ENCODE data around the gene BCL2. TPM values are rescaled to one million over a fixed set of nuclear protein-coding genes. Genes with fewer than 3 reads are reported as not detected.

BCL2 gene
- polyA plus RNA-seq, 1 of the 3 experiments (the other 2 are of a cell fraction), result 1.5 TPM

DNA sequence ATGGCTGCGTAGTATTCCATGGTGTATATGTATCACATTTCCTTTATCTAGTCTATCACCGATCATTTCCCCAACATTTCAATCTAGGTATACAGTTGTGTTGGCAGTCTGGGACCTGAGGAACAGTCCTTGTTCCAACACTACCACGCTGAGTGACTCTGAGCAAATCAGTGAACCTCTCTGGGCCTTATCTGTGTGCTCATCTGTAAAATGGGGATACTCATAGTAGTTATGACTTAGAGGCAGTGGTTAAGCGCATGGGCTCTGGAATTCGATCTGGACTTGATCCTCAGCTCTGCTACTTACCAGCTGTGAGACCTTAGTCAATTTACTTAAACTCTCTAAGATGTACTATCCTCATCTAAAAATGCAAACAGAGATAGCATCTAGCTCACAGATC, 85.1 kb downstream of the BCL2 start:
- H3K4me1 ChIP-seq (ENCODE audit: control insufficient read depth in 1 of 2, insufficient read depth in 2 of 2, low read depth in 1 of 2, low read length in 1 of 2), result peaks cover 0 to 6% of the 10 kb centered on the region in 2 experiments; a peak in 2 of 4 replicates
- WGBS (ENCODE audit: low lambda C conversion rate), result 94% methylated on average over 5 of the region's 5 CpGs
- no peaks in the 10 kb centered on the region for H3K79me2 ChIP-seq (ENCODE audit: insufficient read depth)
- H3K4me2 ChIP-seq, result no peak overlapping the region
- H3K9me2 ChIP-seq, result no peaks in the 10 kb centered on the region
- ChIA-PET POLR2A (no interaction called here), CTCF (no interaction called here)
- no peak overlapping the region for H3K9ac ChIP-seq
- no peak for TF ChIP-seq TCF12 (IDR thresholded peaks at IDR 0.05)
- TF ChIP-seq FOXM1 (IDR thresholded peaks at IDR 0.05; ENCODE audit: low read depth), result no peak
- H4K20me1 ChIP-seq (ENCODE audit: insufficient read depth), result no peaks in the 10 kb centered on the region
- no peak for DNase-seq
- no peaks in the 10 kb centered on the region for H3K36me3 ChIP-seq (replicated peaks in 1 of 2; ENCODE audit: control insufficient read depth in 1 of 2, insufficient read depth in 2 of 2, low read length in 1 of 2)
- no peaks in the 10 kb centered on the region for H3K27me3 ChIP-seq (ENCODE audit: insufficient read depth)
- no peak overlapping the region for H2AFZ ChIP-seq (ENCODE audit: low read depth)
- no peak overlapping the region for H3K4me3 ChIP-seq (ENCODE audit: low read depth in 2 of 2, low read length in 1 of 2)
- no peaks in the 10 kb centered on the region for H3K9me3 ChIP-seq
- H3K27ac ChIP-seq (ENCODE audit: low read depth in 2 of 2, low read length in 1 of 2), result no peak overlapping the region
- H3F3A ChIP-seq (replicated peaks; ENCODE audit: insufficient read depth), result peaks cover 4% of the 10 kb centered on the region

DNA sequence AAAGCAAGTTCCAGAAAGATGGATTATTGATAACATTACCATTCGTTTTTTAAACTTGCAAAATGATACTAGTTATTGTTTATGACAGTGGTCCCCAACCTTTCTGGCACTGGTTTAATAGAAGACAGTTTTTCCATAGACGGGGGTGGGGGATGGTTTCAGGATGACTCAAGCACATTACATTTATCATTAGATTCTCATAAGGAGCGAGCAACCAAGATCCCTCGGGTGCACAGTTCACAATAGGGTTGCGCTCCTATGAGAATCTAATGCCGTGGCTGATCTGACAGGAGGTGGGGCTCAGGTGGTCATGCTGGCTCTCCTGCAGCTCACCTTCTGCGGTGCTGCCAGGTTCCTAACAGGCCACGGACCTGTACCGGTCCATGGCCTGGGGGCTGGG, 86.2 kb downstream of the BCL2 start:
- POLR2A ChIA-PET, result no interaction called here

More for the DNA sequence above, 86.2 kb downstream of the BCL2 start:
- Histone ChIP-seq H3K27me3 (ENCODE audit: insufficient read depth) (no peaks in the 10 kb centered on the region), H4K20me1 (ENCODE audit: insufficient read depth) (no peaks in the 10 kb centered on the region), H3K9me3 (no peaks in the 10 kb centered on the region), H3K4me1 (ENCODE audit: control insufficient read depth in 1 of 2, insufficient read depth in 2 of 2, low read depth in 1 of 2, low read length in 1 of 2) (peaks cover 0 to 4% of the 10 kb centered on the region in 2 experiments; a peak in 2 of 4 replicates), H3K4me2 (no peak overlapping the region), H3F3A (replicated peaks; ENCODE audit: insufficient read depth) (peaks cover 4% of the 10 kb centered on the region), H3K9me2 (no peaks in the 10 kb centered on the region), H3K4me3 (ENCODE audit: low read depth in 2 of 2, low read length in 1 of 2) (no peak overlapping the region), H3K79me2 (ENCODE audit: insufficient read depth) (no peaks in the 10 kb centered on the region), H3K27ac (ENCODE audit: low read depth in 2 of 2, low read length in 1 of 2) (no peak overlapping the region), H3K36me3 (replicated peaks in 1 of 2; ENCODE audit: control insufficient read depth in 1 of 2, insufficient read depth in 2 of 2, low read length in 1 of 2) (no peaks in the 10 kb centered on the region), H2AFZ (ENCODE audit: low read depth) (no peak overlapping the region), H3K9ac (no peak overlapping the region)
- CTCF ChIA-PET, result no interaction called here
- TF ChIP-seq YY1 (IDR thresholded peaks at IDR 0.05; ENCODE audit: low read depth) (no peak), RCOR1 (IDR thresholded peaks at IDR 0.05; ENCODE audit: low read length) (no peak), TEAD4 (IDR thresholded peaks at IDR 0.05; ENCODE audit: borderline replicate concordance, insufficient read depth) (no peak), FOSL2 (IDR thresholded peaks at IDR 0.05; ENCODE audit: borderline replicate concordance, low read depth) (no peak), CHD2 (IDR thresholded peaks at IDR 0.05; ENCODE audit: low read length, partially characterized antibody) (no peak), TAF1 (IDR thresholded peaks at IDR 0.05; ENCODE audit: borderline replicate concordance, low read depth, low read length) (no peak), TCF12 (IDR thresholded peaks at IDR 0.05) (no peak), MEF2A (IDR thresholded peaks at IDR 0.05; ENCODE audit: borderline replicate concordance, low read depth) (no peak), EZH2phosphoT487 (IDR thresholded peaks at IDR 0.05; ENCODE audit: borderline replicate concordance, low read depth) (no peak), GATA2 (CRISPR knock-in tag; IDR thresholded peaks at IDR 0.05) (no peak), RAD21 (IDR thresholded peaks at IDR 0.05; ENCODE audit: low read length) (no peak), JUND (IDR thresholded peaks at IDR 0.05) (no peak), NRF1 (IDR thresholded peaks at IDR 0.05; ENCODE audit: low read depth, low read length) (no peak), FOXJ3 (CRISPR knock-in tag; IDR thresholded peaks at IDR 0.05) (no peak)
- TF ChIP-seq, protein P1, sequence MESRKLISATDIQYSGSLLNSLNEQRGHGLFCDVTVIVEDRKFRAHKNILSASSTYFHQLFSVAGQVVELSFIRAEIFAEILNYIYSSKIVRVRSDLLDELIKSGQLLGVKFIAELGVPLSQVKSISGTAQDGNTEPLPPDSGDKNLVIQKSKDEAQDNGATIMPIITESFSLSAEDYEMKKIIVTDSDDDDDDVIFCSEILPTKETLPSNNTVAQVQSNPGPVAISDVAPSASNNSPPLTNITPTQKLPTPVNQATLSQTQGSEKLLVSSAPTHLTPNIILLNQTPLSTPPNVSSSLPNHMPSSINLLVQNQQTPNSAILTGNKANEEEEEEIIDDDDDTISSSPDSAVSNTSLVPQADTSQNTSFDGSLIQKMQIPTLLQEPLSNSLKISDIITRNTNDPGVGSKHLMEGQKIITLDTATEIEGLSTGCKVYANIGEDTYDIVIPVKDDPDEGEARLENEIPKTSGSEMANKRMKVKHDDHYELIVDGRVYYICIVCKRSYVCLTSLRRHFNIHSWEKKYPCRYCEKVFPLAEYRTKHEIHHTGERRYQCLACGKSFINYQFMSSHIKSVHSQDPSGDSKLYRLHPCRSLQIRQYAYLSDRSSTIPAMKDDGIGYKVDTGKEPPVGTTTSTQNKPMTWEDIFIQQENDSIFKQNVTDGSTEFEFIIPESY (IDR thresholded peaks at IDR 0.05; ENCODE audit: borderline replicate concordance, low read depth), result no peak
- TF ChIP-seq, protein P2, sequence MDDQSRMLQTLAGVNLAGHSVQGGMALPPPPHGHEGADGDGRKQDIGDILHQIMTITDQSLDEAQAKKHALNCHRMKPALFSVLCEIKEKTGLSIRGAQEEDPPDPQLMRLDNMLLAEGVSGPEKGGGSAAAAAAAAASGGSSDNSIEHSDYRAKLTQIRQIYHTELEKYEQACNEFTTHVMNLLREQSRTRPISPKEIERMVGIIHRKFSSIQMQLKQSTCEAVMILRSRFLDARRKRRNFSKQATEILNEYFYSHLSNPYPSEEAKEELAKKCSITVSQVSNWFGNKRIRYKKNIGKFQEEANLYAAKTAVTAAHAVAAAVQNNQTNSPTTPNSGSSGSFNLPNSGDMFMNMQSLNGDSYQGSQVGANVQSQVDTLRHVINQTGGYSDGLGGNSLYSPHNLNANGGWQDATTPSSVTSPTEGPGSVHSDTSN (IDR thresholded peaks at IDR 0.05), result no peak
- TF ChIP-seq, protein P3, sequence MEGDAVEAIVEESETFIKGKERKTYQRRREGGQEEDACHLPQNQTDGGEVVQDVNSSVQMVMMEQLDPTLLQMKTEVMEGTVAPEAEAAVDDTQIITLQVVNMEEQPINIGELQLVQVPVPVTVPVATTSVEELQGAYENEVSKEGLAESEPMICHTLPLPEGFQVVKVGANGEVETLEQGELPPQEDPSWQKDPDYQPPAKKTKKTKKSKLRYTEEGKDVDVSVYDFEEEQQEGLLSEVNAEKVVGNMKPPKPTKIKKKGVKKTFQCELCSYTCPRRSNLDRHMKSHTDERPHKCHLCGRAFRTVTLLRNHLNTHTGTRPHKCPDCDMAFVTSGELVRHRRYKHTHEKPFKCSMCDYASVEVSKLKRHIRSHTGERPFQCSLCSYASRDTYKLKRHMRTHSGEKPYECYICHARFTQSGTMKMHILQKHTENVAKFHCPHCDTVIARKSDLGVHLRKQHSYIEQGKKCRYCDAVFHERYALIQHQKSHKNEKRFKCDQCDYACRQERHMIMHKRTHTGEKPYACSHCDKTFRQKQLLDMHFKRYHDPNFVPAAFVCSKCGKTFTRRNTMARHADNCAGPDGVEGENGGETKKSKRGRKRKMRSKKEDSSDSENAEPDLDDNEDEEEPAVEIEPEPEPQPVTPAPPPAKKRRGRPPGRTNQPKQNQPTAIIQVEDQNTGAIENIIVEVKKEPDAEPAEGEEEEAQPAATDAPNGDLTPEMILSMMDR (IDR thresholded peaks at IDR 0.05), result no peak
- 87% methylated on average over 9 of the region's 9 CpGs for WGBS (ENCODE audit: low lambda C conversion rate)
- DNase-seq, result no peak

All from SK-N-SH (cell line).